Suprapubic skin (tissue), 4 donors: ENCODE results near the gene SLC35F1.

Source experiments
- EP300 ChIP-seq: sonication (generic); formaldehyde crosslinking; IDR thresholded peaks from one replicate; pipeline ENCODE4 v1.6.1; 2017; ENCODE audit warnings: antibody characterized with exemption
- POLR2A ChIP-seq, 2 donors: fragments of 450-650 bp; IDR thresholded peaks; one replicate each; pipeline ENCODE4 v1.6.1; 2017; ENCODE audit warnings: antibody characterized with exemption in 2 of 2, mild to moderate bottlenecking in 2 of 2, moderate library complexity in 2 of 2
- POLR2AphosphoS5 ChIP-seq, 3 donors: sonication (generic); formaldehyde crosslinking; IDR thresholded peaks; one replicate each; pipeline ENCODE4 v1.6.1; 2017; ENCODE audit warnings: antibody characterized with exemption in 3 of 3
- TF ChIP-seq, protein P1 (sequence below), 2 donors: fragments of 200-600 bp in 1 of 2; fragments of 450-650 bp in 1 of 2; sonication (generic) in 1 of 2; IDR thresholded peaks; one replicate each; pipeline ENCODE4 v1.5.1; 2016 to 2019; ENCODE audit warnings: antibody characterized with exemption in 2 of 2, mild to moderate bottlenecking in 1 of 2, moderate library complexity in 1 of 2

DNA sequence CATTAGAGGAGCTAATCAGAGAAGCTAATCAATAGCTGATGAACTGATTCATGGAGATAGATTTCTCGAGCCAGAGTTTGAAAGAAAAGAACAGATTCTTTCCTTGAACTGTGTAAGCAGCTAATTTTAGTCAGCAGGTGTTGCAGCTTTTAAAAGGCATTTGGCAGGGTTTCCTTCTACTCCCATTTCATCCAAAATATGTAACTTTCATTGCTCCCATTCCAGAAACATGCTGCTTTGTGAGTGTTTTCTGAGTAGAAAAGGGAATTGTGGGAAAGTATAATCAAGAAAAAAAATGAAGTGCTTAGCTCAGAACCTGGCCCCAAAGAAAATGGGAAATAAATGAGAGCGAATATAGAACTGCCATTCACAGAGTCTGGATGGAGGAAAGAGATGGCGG lies 20.8 kb downstream of the SLC35F1 start:
- TF ChIP-seq, protein P1, sequence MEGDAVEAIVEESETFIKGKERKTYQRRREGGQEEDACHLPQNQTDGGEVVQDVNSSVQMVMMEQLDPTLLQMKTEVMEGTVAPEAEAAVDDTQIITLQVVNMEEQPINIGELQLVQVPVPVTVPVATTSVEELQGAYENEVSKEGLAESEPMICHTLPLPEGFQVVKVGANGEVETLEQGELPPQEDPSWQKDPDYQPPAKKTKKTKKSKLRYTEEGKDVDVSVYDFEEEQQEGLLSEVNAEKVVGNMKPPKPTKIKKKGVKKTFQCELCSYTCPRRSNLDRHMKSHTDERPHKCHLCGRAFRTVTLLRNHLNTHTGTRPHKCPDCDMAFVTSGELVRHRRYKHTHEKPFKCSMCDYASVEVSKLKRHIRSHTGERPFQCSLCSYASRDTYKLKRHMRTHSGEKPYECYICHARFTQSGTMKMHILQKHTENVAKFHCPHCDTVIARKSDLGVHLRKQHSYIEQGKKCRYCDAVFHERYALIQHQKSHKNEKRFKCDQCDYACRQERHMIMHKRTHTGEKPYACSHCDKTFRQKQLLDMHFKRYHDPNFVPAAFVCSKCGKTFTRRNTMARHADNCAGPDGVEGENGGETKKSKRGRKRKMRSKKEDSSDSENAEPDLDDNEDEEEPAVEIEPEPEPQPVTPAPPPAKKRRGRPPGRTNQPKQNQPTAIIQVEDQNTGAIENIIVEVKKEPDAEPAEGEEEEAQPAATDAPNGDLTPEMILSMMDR (IDR thresholded peaks at IDR 0.05), result no peak
- TF ChIP-seq POLR2A (IDR thresholded peaks at IDR 0.05) (no peak), POLR2AphosphoS5 (IDR thresholded peaks at IDR 0.05) (no peak), EP300 (no peak)
